Neural cell (in vitro differentiated cells): ENCODE data around the gene PIP5K1B. TPM values are rescaled to one million over a fixed set of nuclear protein-coding genes. Genes with fewer than 3 reads are reported as not detected.
A peak's percentile ranks its signal among the peaks of the same experiment; 100 is the strongest.

Experiments
- H2AFZ ChIP-seq: fragments of 200-600, 300-800 bp; sonication (generic), shearing (Covaris generic); 2 replicates; pipeline ENCODE4 v1.6.0; 2014; ENCODE audit warnings: low read depth, mild to moderate bottlenecking, antibody characterized with exemption, low read length, moderate library complexity
- H3F3A ChIP-seq: fragments of 200-600 bp; shearing (Covaris generic); 2 replicates; pipeline ENCODE4 v1.6.1; 2016; ENCODE audit warnings: mild to moderate bottlenecking, moderate library complexity, mixed read lengths, antibody characterized with exemption, low read length; ENCODE audit not compliant: insufficient read depth, poor library complexity, severe bottlenecking
- H3K27ac ChIP-seq: fragments of 200-600, 300-800 bp; sonication (generic), shearing (Covaris generic); 2 replicates; pipeline ENCODE4 v1.5.1; 2014; ENCODE audit warnings: mild to moderate bottlenecking, low read length, moderate library complexity
- H3K27me3 ChIP-seq: fragments of 300-800, 200-600 bp; sonication (generic), shearing (Covaris generic); 2 replicates; pipeline ENCODE4 v1.6.0; 2014; ENCODE audit warnings: mild to moderate bottlenecking, low read depth, low read length, moderate library complexity; ENCODE audit not compliant: insufficient read depth
- H3K36me3 ChIP-seq: fragments of 300-800, 200-600 bp; sonication (generic), shearing (Covaris generic); 2 replicates; pipeline ENCODE4 v1.5.1; 2014; ENCODE audit warnings: mild to moderate bottlenecking, antibody characterized with exemption, low read length, moderate library complexity; ENCODE audit not compliant: insufficient read depth
- H3K4me2 ChIP-seq: fragments of 300-800, 200-600 bp; sonication (generic), shearing (Covaris generic); 2 replicates; pipeline ENCODE4 v1.6.0; 2014; ENCODE audit warnings: mild to moderate bottlenecking, low read length
- H3K4me3 ChIP-seq: fragments of 300-800, 200-600 bp; sonication (generic), shearing (Covaris generic); 2 replicates; pipeline ENCODE4 v1.5.1; 2014; ENCODE audit warnings: mild to moderate bottlenecking, low read length, moderate library complexity
- H3K79me2 ChIP-seq: fragments of 200-600 bp; shearing (Covaris generic); replicated peaks from 2 replicates; pipeline ENCODE4 v1.6.0; 2014; ENCODE audit warnings: mild to moderate bottlenecking, low read length, moderate library complexity; ENCODE audit not compliant: insufficient read depth
- H3K9ac ChIP-seq: fragments of 300-800, 200-600 bp; sonication (generic), shearing (Covaris generic); 2 replicates; pipeline ENCODE4 v1.6.1; 2016; ENCODE audit warnings: mild to moderate bottlenecking, low read length, mixed read lengths
- H3K9me2 ChIP-seq: fragments of 200-600 bp; shearing (Covaris generic); 2 replicates; pipeline ENCODE4 v1.6.1; 2016; ENCODE audit warnings: mild to moderate bottlenecking, low read length, mixed read lengths; ENCODE audit not compliant: insufficient read depth
- H3K9me3 ChIP-seq: fragments of 200-600, 300-800 bp; sonication (generic), shearing (Covaris generic); 2 replicates; pipeline ENCODE4 v1.6.1; 2016; ENCODE audit warnings: mild to moderate bottlenecking, mixed run types, low read length, moderate library complexity, mixed read lengths
- H4K20me1 ChIP-seq: fragments of 200-600 bp; shearing (Covaris generic); 2 replicates; pipeline ENCODE4 v1.6.1; 2016; ENCODE audit warnings: mild to moderate bottlenecking, mixed run types; ENCODE audit not compliant: insufficient read depth
- CTCF ChIP-seq: fragments of 450-650 bp; IDR thresholded peaks from 2 replicates; pipeline ENCODE4 v1.5.1; 2014; ENCODE audit warnings: antibody characterized with exemption, mild to moderate bottlenecking, moderate library complexity; ENCODE audit not compliant: poor library complexity, severe bottlenecking
- EP300 ChIP-seq: fragments of 450-650 bp; conservative IDR thresholded peaks from 2 replicates; pipeline ENCODE4 v1.6.1; 2014; ENCODE audit warnings: antibody characterized with exemption, mild to moderate bottlenecking, moderate library complexity; ENCODE audit not compliant: poor library complexity, severe bottlenecking
- EZH2 ChIP-seq: fragments of 200-600, 300-800 bp; shearing (Covaris generic), sonication (generic); IDR thresholded peaks from 2 replicates; pipeline ENCODE4 v1.6.1; 2014; ENCODE audit warnings: antibody characterized with exemption, low read length, borderline replicate concordance, mild to moderate bottlenecking; ENCODE audit not compliant: insufficient read depth, poor library complexity, severe bottlenecking
- MXI1 ChIP-seq: fragments of 450-650 bp; conservative IDR thresholded peaks from 2 replicates; pipeline ENCODE4 v1.6.1; 2014; ENCODE audit warnings: antibody characterized with exemption, mild to moderate bottlenecking; ENCODE audit not compliant: poor library complexity, severe bottlenecking
- POLR2AphosphoS5 ChIP-seq: IDR thresholded peaks from 2 replicates; pipeline ENCODE4 v1.6.1; 2012
- RAD21 ChIP-seq: fragments of 450-650 bp; conservative IDR thresholded peaks from 2 replicates; pipeline ENCODE4 v1.6.1; 2014; ENCODE audit warnings: antibody characterized with exemption, mild to moderate bottlenecking, moderate library complexity
- REST ChIP-seq: IDR thresholded peaks from 2 replicates; pipeline ENCODE4 v1.6.1; 2012; ENCODE audit warnings: borderline replicate concordance
- SMC3 ChIP-seq: fragments of 450-650 bp; conservative IDR thresholded peaks from 2 replicates; pipeline ENCODE4 v1.6.1; 2014; ENCODE audit warnings: antibody characterized with exemption, mild to moderate bottlenecking, moderate library complexity; ENCODE audit not compliant: poor library complexity
- TAF1 ChIP-seq: IDR thresholded peaks from 2 replicates; pipeline ENCODE4 v1.6.1; 2012; ENCODE audit warnings: low read depth
- polyA plus RNA-seq: library from polyadenylated mRNA; depleted of rRNA; stranded (reverse); fragments of >200 nt; gene quantifications from 2 replicates; pipeline ENCODE4 v1.2.3, GENCODE V29; 2014

The PIP5K1B gene
- polyA plus RNA-seq, 1 donor from 2014 or later: 1.5 TPM

- H3K27ac ChIP-seq: no peak overlapping the region
- H3K36me3 ChIP-seq: no peaks in the 10 kb centered on the region
- no peaks in the 10 kb centered on the region for H3K79me2 ChIP-seq
- no peak overlapping the region for H2AFZ ChIP-seq
- H3K4me2 ChIP-seq: no peak overlapping the region
- no peak overlapping the region for H3K9ac ChIP-seq
- no peaks in the 10 kb centered on the region for H3F3A ChIP-seq
- TF ChIP-seq MXI1: no peak
- no peak for TF ChIP-seq EP300
- TF ChIP-seq TAF1: no peak
- TF ChIP-seq REST: no peak
- TF ChIP-seq CTCF: no peak
- no peak for TF ChIP-seq POLR2AphosphoS5
- no peak for TF ChIP-seq RAD21
- TF ChIP-seq EZH2: no peak
- TF ChIP-seq SMC3: no peak
- no peaks in the 10 kb centered on the region for H3K9me2 ChIP-seq
- no peak overlapping the region for H3K4me3 ChIP-seq
- no peaks in the 10 kb centered on the region for H3K27me3 ChIP-seq
- no peaks in the 10 kb centered on the region for H4K20me1 ChIP-seq
- H3K9me3 ChIP-seq: no peaks in the 10 kb centered on the region
Observed at GRCh38 chr9:68934329-68934644, 229.2 kb downstream of the PIP5K1B start.

- Histone ChIP-seq H3K9me3 (no peaks in the 10 kb centered on the region), H3K9ac (peak overlapping the region; percentile 49), H3K9me2 (no peaks in the 10 kb centered on the region), H3K4me2 (peak overlapping the region; percentile 34), H4K20me1 (no peaks in the 10 kb centered on the region), H3K79me2 (no peaks in the 10 kb centered on the region), H3F3A (no peaks in the 10 kb centered on the region), H3K36me3 (no peaks in the 10 kb centered on the region), H3K4me3 (peak overlapping the region; percentile 9), H3K27ac (peak overlapping the region; percentile 77), H3K27me3 (no peaks in the 10 kb centered on the region), H2AFZ (no peak overlapping the region)
- TF ChIP-seq RAD21 (peak; percentile 31), MXI1 (peak; percentile 45), POLR2AphosphoS5 (peak; percentile 90), SMC3 (no peak), TAF1 (no peak), REST (peak; percentile 35), EZH2 (no peak), EP300 (peak; percentile 93), CTCF (no peak)
Observed at GRCh38 chr9:68940573-68940972, 235.5 kb downstream of the PIP5K1B start.
